HG02623 (cell line): ENCODE data around the gene IGSF9.

ENCODE experiments used
- ATAC-seq: cut with Tn5 transposase; IDR thresholded peaks from one replicate; pipeline ENCODE4 v1.9.1; 2021; ENCODE audit warnings: moderate library complexity; ENCODE audit not compliant: unreplicated experiment

Gene IGSF9

DNA sequence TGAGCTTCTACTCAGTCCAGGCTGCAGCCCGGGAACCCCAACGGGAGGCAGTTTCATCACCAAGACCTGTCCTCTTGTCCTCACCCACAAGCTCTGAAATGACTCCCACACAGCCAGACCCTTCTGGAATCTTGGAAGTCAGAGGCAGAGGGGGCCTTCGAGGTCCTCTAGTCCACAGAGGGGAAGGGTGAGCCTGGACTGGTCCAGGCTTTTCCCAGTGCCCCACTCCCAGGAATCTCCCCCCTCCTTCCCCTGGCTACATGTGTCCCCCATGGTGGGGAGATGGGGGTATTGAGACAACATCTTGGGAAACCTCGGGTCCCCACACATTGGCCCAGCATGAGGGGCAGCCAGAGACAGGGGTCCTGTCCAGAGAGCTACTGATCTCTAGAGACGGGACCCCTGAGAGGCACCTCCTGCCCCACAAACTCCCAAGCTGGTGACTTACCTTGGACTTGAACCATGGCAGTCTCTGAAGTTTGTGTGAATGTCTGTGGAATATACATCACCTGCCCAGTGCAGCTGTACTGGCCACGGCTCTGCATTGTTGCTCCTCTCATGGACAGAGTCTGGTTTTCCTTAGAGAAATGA lies 28.0 kb upstream of the IGSF9 start:
- ATAC-seq = no peak

DNA sequence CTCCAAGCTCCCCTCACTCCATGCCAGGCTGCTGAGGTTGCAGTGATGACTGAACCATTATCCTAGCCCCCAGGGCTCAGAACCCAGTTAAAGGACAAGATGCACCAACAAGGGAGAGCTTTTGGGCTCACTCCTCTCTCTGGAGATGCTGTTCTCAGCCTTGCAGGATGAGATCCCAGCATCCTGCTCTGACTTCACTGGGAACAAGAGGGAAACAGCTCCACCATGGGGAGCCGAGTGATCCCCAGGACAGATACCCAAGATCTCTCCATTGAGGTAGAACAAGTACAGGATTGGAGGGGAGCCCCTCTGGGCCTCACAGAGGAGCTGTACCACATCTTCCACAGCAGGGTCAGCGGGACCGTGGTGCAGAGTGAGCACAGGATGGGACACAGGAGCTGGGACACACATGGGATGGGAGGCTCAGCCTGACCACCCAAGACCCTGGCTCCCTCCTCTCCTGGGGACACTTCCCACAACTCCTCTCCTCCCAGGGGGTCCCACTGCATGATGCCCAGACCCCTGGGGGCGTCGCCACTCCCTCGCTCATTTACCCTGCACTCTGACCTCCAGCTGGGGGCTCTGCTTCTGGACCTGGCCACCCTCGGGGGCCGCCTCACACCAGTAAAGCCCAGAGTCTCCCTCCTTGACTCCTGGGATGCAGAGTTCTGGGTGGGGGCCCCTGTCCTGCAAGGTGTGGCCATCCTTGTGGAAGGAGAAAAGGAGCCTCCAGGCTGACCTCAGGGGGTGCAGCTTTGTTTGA lies 27.2 kb upstream of the IGSF9 start:
- no peak for ATAC-seq

DNA sequence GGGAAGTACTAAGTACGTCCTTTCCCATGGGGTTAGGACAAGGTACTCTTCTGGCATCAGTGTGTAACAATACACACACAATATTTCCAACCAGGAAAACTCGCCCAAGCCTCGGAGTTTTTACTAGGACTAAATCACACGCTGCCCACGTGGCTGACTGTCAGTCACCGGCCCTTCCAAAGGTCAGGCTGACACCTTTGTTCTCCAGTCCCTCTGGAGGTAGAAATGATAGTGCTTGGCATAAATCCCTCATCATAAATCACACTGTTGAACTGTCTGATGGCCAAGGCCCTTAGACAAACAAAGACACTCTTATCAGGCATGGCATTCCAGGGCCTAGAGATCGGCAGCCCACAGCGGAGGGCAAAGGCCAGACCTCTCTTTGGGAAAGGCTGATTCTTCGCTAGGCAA lies 25.5 kb upstream of the IGSF9 start:
- no peak for ATAC-seq

DNA sequence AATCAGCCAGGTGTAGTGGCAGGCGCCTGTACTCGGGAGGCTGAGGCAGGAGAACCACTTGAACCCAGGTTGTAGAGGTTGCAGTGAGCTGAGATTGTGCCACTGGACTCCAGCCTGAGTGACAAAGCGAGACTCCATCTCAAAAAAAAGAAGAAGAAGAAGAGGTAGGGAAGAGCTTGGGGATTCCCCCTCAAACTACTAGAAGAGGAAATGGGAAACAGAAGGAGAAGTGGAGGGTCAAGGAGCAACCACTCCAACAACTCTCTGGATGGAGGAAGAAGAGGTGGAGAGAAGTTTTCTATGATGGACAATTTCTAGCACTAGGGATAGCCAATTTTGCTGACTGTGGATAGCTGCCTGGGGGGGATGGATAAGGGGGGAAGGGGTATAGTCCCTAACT lies 23.5 kb upstream of the IGSF9 start:
- ATAC-seq = no peak

DNA sequence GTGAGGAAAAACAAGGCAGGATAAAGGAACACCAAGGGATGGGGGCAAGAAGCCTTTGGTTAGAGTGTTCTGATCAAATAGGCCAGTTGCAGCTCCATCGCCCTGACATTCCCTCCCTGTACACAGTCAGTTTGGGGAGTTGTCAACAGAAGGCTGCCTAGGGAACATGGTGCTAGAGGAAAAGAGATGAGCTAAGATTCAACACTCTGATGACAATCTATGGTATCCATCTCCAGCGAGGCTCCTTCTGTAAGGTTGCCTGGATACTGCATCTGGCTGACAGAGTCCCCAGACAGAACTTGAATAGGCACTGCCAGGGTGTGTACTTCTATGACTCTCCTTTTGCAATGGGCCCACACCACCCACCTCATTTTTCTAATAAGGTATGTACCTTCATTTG lies 19.9 kb upstream of the IGSF9 start:
- ATAC-seq = no peak

DNA sequence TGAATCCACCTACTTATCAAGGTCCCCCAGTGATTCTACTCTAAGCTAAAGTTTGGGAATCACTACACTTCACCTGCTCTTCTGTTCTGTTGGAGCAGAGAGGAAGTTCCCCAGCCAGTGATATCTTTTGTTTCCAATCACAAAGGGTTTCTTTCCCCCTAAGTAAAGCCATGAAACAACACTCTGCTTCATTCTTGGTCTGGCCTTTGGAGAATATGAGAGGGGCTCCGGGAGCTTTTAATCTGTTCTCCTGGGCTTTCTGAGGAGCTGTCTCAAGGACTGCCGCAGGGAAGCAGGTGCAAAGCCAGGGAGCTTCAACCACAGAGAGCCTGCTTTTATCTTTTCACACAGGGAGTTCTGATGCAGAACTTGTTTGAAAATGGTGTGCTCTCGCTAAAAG lies 18.7 kb upstream of the IGSF9 start:
- no peak for ATAC-seq

DNA sequence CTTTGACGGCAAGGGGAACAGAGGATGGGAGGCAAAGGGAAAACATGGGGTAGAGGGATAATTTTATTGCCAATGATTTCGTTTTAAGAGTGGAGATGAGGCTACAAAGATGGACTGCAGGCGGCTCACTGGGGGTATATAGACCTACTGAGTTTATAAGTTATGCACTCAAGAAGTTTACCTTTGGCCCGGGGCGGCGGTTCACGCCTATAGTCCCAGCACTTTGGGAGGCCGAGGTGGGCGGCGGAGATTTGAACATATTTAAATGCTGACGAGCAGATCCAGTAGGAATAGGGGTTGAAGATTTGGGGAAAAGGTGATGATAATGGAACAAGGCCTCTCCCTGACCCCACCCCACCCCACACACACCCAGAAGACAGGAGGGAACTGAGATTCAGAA lies 16.8 kb upstream of the IGSF9 start:
- no peak for ATAC-seq

DNA sequence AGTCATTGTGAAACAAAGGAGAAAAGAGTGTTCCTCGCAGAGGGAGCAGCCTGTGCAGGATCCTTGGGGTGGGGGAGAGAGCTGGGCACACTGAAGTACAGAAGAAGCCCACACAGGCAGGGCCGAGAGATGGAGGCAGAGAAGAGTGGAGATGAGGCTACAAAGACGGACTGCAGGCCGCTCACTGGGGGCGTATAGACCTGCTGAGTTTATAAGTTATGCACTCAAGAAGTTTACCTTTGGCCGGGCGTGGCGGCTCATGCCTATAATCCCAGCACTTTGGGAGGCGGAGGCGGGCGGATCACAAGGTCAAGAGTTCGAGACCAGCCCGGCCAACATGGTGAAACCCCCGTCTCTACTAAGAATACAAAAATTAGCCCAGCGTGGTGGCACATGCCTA lies 16.2 kb upstream of the IGSF9 start:
- ATAC-seq = no peak

DNA sequence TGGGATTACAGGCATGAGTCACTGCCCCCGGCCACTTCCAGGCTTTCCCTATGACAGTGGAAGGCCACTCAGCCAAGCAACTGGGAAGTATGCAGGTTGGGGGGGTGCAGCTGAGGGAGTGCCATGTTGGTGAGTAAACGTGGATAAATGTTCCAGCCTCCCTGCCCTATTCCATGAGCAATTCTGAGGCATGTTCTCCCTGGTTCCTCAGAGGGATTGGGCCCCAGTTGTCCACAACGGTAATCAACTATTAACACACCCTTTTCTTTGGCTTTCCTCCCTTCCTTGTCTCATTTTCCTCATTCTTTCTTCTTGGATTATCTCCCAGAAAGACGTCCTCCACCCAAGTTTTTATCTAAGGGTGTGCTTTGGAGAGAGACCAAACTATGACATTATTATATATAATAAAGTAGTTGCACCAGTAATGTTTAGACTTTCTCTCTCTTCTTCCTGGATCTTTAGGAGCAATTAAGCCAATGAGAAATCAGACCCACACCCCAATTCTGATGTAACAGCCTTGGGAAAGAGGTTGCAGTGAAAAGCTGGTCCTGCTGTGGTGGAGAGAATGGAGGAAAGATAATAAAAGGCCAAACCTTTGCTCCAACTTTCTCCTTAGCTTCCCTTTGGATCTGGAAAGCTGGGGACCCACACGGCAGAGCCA lies 15.4 kb upstream of the IGSF9 start:
- ATAC-seq = no peak

DNA sequence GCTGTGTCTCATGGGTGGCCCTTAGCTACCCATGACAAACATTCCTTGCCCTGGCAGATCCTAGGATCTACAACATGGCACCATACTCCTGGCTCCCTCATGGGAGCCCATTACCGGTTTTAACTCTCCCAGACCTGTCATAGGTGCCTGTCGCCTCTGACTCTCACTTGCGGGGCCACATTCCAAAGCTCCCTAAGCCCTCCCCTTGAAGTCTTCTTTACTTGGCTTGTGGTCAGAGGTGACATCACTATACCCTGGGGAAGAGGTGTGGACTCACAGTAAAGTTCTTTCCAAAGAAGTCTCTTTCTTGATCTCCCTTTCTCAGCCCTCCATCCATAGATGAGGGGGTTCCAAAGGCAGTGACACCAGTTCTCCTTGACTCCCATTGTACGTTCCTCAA lies 14.0 kb upstream of the IGSF9 start:
- ATAC-seq = no peak

DNA sequence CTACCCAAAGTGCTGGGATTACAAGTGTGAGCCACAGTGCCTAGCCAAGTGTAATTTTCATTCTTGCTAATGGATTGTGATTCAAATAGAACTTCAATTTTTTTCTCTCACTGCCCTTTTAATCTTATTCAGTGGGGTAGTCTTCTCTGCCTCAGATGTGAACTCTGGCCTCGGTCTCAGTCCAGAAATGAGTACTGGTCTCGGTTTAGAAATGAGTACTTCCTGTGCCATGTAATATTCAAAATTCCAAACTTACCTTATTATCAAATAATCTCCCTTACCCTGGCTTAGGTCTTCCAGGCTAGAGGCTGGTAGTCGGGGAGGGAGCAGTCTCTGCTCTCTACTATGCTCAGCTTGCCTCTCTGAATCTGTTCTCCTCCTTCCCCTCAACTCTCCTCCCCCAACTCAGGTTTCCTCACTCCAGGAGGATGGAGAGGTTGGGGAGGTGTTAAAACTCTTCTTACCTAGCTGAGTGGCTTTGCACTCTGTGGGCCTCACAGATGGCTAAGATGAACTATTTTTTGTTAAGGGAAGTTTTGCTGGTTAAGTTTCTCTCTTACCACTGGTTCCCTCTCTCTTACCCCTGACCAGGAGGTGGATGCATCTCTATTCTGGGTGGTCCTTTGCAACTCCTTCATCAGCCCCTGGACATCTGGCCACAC lies 13.4 kb upstream of the IGSF9 start:
- ATAC-seq = peak; percentile 64

DNA sequence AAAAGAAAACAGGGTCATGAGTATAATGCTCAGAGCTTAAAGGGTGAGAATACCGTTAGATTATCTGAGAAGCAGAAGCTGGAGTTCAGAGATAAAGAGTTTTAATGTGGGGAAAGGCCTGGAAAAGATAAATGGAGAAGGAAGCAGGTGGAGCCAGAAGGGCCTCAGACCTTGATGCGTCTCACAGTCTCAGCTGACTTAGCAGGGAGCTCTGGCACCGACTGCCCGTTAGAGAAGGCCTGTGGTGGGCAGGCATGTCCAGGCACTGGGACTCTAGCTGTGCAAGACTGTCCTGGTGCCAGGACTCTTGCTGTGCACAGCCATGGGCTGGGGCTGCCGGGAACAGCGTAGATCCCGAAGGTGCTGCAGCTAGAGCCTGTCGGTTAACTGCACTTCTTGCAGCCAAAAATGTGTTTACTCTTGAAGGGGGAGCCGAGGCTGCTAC lies 12.4 kb upstream of the IGSF9 start:
- no peak for ATAC-seq

DNA sequence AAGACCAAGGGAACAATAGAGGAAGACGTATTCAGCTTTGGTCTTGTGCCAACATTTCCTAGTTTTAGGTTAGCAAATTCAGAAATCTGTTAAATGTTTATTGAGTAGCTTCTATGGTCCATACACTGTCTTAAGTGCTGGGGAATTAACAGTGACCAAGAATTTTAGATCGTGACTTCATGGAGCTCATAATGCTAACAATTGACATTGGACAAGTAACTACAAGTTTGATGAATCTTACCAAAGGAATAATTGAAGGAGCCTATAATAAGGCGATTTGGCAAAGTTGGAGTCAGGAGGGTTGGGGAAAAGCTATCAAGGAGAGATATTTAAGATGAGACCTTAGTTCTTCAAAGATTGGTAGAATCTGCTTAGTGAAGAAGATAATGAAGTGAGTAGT lies 10.0 kb upstream of the IGSF9 start:
- ATAC-seq = no peak

DNA sequence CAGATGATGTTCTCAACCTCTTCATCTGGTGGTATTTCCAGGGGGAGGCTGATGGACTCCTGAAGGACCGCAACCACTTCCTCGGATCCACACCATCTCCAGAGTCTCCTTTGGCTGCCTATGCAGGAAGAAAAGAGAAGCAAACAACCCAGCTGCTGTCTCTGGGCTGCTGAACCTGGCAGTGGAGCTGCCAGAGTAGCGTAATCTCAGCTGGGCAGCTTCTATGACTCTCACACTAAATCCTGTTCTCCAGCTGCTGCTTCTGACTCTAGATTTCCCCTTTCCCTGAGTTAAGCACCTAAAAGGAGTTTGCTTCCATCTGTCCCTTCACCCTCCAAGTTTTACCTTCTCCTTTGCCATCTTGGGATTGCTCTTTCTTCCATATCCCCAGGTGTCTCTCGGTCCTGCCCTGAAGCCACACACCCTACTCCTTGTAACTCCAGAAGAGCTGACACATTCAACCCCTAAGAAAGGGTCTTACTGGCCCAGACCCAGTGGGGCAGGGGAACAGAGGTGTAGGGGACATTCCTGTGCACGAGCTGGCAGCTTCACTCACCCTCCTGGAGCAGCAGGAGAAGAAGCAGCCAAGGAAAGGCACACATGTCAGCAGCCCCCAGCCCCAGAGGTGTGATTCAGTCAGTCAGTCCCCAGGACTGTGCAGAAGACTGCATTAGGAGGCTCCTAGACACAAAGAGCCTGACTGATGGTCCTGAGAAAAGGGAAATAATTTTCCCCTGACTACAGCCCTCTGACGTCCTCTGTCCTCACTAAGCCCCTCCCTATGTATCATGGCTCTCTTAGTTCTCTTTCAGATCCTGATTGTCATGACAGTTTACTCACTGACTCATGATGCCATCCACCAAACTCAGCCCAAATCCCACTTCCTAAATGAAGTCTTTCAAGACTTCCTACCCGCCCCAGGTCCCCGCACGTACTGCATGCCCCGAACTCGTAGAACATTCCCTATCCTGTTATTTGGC lies 8.4 kb upstream of the IGSF9 start, which contains the start of gene SLAMF9:
TSS of gene SLAMF9 (minus strand) at position 702 of the 980 bp plus-strand sequence. CDS start at position 602, 100 bp downstream.
- ATAC-seq = no peak

DNA sequence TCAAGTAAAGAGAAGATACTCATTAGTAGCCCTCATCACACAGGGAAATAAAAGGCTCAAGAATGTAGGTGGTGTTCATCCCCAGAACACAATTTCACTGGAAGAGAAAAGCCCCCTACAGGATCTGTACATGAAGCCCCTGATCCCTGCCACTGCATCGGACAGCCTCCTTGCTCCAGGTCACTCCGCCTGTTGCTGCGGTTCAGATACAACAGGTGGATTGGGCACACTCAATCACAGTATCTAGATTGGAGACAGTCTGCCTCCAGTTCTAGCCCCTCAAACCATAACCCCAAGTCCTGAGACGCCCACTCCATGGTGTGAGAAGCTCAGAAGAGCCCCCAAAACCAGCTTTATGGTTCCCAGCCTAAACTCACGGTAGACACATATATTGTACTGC lies 7.5 kb upstream of the IGSF9 start:
- ATAC-seq = no peak

DNA sequence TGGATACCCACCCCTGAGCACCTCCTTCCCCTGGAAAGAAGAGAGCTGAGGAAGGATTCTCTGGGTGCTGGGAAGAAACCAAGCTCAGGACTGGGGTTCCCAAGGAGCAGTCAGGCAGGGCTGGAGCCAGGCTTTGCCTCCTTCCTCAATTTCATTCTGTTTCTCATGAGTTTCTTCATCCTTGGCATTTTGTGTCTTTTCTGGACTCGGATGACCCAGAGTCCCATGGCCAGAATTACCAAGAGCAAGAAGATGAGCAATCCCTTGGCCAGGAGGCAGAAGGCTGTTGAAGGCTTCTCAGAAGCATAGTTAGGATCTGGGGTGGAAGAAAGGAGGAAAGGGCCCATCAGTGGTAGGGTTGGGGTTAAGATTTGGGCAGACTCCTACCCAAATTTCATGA lies 6.1 kb upstream of the IGSF9 start:
- ATAC-seq = no peak

DNA sequence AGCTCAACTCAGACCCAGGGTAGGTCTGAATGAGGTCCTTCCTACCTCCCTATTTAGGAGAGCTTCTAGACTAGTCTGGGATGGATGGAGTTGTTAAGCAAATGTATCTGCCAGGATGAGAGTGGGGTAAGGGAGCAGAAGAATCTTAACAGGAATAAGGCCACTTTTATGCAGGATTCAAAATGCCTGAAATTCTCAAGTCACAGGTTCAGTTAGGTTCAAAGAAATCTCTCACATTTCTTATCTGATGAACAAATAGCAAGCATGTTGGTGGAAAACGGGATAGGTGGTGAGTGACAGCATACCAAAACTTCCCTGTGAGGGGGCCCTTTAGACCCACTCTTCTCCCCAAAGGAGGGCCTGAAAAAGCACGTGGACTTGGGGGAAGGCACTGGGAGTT lies 5.6 kb upstream of the IGSF9 start:
- ATAC-seq = no peak

DNA sequence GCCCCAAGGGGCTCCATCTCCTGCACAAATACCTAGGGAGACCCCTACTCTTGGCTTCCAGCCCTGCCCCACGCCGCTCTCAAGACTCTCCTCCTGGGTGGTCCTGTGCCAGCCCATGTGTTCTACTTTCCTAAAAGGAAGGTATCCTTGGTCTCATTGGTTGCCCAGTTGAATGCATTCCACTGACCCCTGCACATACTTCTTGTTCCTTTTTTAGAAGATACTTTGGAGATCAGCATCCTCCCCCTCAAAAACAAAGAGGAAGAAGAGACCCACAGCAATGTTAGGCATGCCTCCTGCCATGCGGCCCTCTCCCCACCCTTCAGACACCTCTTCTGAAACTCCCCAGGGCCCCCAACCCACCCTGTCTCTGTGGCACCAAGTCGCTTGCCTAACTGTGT lies 4.6 kb upstream of the IGSF9 start:
- ATAC-seq = no peak

DNA sequence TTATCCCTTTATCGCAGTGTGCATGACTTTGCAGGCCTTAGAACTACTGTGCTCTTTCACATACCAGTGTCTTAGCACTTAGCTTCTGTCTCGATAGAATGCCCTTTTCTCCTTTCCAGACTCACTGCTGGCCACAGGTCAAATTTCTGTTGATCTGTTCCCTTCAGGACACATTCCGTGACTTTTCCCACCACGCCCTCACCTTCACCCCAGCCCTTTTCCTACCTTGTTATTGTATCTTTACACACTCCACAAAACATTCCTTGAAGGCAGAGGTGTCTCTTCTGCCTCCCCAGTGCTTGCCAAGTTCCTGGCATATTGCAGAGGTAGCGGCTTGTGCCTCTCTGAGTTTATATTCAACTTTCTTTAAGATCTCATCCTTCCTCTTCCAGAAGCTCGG lies 3.7 kb upstream of the IGSF9 start:
- ATAC-seq = no peak

DNA sequence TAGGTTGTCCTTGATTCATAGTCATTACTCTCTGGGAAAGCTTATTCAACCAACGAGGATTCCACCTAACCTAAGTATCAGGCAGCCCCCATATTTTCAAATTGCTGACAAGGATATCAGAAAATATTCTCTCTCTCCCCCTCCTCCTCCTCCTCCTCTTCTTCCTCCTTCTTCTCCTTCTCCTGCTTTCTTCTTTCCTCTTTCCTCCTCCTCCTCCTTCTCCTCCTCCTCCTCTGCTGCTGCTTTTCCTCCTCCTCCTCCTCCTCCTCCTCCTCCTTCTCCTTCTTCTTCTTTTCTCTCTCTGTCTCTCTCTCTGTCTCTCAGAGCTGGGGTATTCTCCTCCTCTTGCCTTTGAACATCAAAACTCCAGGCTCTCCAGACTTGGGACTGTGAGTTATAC lies 2.5 kb upstream of the IGSF9 start:
- no peak for ATAC-seq
